GM10266 (cell line): ENCODE results near the gene SLCO2B1.

ENCODE experiments used
- DNase-seq: peaks from one replicate; pipeline ENCODE4 v3.0.0; 2012; ENCODE audit errors: extremely low spot score
- CTCF ChIP-seq: IDR thresholded peaks from 2 replicates; pipeline ENCODE4 v1.5.1; 2012; ENCODE audit warnings: mild to moderate bottlenecking, low read depth; ENCODE audit not compliant: control insufficient read depth, insufficient read depth; ENCODE audit errors: missing control alignments

Gene SLCO2B1

DNA sequence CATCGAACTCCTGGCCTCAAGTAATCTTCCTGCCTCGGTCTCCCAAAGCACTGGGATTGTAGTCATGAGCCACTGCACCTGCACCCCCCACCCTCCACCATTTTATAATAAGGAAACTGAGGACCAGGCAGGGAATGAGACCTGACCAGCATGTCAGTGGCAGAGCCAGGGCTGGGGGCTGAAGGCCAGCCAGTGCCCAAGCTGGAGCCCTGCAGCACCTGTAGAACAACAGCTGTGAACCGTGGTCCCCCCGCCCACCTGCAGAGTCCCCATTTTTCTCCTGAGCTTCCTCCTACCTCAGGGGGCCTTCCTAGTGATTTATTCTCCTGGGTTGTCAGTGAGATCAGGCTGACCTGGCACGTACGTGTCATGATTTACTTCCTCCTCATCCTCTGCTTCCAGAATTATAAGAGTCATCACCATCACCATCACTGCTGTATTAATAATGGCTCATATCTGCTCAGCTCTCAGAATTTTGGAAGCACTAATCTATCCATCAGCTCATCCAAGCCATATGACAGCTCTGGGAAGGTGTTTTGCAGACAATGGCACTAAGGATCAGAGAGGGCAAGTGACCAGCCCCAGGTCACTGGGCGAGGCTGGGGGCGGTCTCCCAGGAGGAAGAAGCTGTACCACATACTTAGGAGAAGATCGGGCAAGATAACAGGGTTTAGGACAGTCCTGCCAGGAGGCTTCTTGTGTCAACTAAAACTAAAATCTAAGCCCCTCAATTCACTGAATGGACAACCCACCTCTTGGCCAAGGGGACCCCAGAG, 5.5 kb upstream of the SLCO2B1 start:
- TF ChIP-seq CTCF = no peak

DNA sequence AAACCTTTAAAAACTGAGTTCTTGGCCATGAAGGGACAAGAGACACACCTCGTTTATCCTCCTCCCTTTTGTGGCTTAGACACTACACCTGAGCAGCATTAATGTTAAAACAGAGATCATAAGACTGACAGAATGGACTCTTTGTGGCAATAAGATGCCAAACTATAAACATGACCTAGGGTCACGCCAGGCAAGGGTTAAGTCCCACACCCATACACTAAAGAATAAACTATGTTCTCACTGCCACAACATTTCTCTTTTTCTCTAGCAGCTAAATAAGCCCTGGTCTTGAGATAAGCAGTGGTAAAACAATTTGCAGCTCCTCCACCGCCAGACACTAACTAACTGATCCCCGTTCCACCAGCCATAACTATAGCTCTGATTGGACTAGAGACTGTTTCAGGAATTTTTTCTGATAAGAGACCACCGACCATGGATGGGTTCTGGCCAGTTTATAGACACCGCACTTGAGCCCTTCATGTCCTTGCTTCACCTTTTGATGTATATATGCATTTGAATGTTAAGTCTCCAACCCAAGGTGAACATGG, 4.9 kb upstream of the SLCO2B1 start:
- TF ChIP-seq CTCF = no peak
- DNase-seq = no peak

More for the DNA sequence above, 5.5 kb upstream of the SLCO2B1 start:
- DNase-seq = no peak

GRCh38 chr11:75146711-75147110, 4.2 kb upstream of the SLCO2B1 start:
- TF ChIP-seq CTCF = no peak
- DNase-seq = no peak

DNA sequence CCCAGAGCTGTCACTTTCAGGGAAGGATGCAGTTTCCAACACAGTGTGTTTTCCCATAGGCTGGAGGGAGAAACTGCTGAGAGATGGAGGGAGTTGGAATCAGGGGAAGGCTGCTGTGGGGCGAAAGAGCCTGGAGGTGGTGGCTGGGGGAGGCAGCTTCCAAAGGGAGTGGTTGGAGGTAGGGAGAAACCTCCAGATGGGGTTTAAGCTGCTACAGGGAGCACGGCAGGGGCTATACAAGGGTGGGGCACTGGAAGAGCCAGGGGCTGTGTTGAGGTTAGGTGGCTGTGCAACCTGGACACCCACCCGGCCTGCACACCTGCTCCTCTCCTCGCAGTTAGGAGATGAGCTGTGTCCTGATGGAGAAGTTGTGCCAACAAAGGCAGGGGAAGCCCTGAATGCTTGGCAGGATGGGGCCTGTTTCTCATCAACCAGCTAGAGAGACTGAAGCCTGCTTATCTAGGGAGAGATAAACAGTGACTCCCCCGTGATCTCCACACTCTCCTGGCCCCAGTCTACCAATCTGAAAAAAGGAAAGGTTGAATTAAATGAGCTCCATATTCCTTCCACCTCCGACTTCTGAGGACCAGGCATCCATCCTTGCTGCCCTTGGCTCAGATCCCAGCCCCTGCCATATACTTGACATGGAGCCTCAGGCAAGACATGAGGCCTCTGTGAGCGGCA, 3.6 kb upstream of the SLCO2B1 start:
- DNase-seq = no peak
- no peak for TF ChIP-seq CTCF

- no peak for TF ChIP-seq CTCF
- no peak for DNase-seq
Measured at GRCh38 chr11:75147875-75148263, 3.0 kb upstream of the SLCO2B1 start.

- no peak for TF ChIP-seq CTCF
- no peak for DNase-seq
Measured at GRCh38 chr11:75148436-75148983, 2.4 kb upstream of the SLCO2B1 start.
